NK-92 (cell line): Measurements from ENCODE around the gene MOV10.
"Not testable (repeated sequence)": the region's sequence is repeated elsewhere in the genome, so short reads cannot be mapped to it uniquely, and the experiment has no call there.

ENCODE experiments used
- DNase-seq: peaks from one replicate; lab custom pipeline; 2025; ENCODE audit not compliant: unreplicated experiment; lab: John Stamatoyannopoulos, UW

MOV10 gene

DNA sequence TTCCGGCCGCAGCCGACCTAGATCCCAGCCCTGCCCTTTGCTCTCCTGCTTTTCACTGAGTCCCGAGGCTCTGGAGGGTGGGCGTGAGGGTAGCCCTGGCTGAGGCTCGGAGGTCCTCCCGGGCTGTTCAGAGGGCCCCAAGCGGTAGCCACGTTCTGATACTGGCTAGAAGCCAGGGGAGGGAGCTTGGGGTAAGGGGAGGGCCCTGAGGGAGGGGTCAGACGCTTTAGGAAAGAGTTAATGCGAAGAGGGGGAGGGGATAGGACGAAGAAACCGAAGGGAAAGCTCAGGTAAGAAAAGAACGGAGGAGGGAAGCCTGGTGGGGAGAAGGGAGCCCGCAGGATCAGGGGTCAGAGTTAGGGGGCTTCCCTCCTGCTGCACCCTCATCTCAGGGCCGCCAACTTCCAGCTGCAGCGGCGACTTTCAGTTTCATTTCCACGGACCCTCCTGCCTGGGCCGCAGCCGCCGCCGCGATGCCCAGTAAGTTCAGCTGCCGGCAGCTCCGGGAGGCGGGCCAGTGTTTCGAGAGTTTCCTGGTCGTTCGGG, at the start of gene MOV10:
TSS of gene MOV10 (plus strand) at position 220 of the 546 bp plus-strand sequence. CDS start at position 474, 254 bp downstream.
- no peak for DNase-seq

GRCh38 chr1:112625696-112626095, 48.8 kb upstream of the MOV10 start:
- no peak for DNase-seq

GRCh38 chr1:112626193-112626592, 48.3 kb upstream of the MOV10 start:
- no peak for DNase-seq

GRCh38 chr1:112626887-112627286, 47.6 kb upstream of the MOV10 start:
- DNase-seq = no peak

DNA sequence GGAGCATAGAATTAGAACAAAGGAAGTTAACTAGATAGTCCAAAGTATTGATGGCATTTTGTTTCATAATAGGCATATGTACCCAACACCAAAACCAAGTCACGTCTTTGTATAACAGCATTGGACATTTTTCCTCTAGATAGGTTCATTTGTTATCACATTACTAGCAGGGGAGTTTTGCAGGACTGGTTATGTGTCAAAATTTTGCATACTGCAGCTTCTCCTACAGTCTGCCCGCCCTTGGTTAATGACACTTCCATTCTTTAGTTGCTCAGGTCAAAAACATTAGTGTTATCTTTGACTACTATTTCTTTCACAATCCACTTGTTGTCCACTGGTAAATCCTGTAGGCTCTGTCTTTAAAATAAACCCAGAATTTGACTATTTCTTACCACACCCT, 45.9 kb upstream of the MOV10 start:
- DNase-seq = no peak

GRCh38 chr1:112629256-112629655, 45.2 kb upstream of the MOV10 start:
- DNase-seq = no peak

GRCh38 chr1:112633628-112634027, 40.8 kb upstream of the MOV10 start:
- DNase-seq = no peak

GRCh38 chr1:112634367-112634766, 40.1 kb upstream of the MOV10 start:
- no peak for DNase-seq

DNA sequence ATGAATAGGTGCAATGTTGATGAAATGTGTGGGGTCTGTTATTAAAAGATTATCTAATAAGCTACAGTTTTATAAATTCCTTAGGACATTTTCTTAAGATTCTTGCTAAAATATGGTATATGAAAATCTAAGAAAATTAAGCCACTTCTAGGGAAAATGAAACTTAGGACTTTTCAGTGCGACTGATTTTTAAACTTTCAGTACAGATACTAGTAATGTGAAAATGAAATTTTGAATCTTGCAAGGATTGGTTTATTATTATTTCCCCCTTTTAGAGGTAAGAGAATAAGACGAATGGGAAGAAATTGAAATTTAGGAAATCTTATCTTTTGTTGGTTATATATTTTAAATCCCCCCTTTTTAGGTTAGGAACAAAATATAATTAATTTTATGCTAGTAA, 38.4 kb upstream of the MOV10 start:
- DNase-seq = no peak

GRCh38 chr1:112636597-112637253, 37.7 kb upstream of the MOV10 start:
- no peak for DNase-seq

GRCh38 chr1:112637254-112638109, 37.0 kb upstream of the MOV10 start:
- DNase-seq = no peak

- DNase-seq = no peak
Observed at GRCh38 chr1:112638110-112638428, 36.4 kb upstream of the MOV10 start.

- DNase-seq = not testable (repeated sequence)
Observed at GRCh38 chr1:112640437-112640836, 34.0 kb upstream of the MOV10 start.

- DNase-seq = no peak
Observed at GRCh38 chr1:112643080-112643479, 31.4 kb upstream of the MOV10 start.

- DNase-seq = no peak
Observed at GRCh38 chr1:112646225-112646624, 28.2 kb upstream of the MOV10 start.

DNA sequence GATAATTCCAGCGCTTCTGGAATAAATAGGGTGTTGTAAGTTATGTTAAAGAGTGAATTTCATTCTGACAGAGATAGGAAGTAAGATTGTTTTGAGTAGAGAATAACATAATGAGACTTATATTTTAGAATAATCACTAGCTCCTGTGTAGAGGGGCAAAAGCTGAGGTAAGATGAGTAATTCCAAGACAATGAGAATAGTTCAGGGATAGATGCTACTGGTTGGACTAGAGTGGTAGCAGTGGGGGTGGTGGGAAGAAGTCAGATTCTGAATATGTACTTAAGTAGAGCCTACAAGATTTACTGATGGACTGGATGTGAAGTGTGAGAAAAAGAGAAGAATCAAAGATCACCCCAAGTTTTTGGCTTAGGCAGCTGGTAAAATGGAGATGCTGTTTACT, 23.3 kb upstream of the MOV10 start:
- no peak for DNase-seq

- DNase-seq = no peak
Observed at GRCh38 chr1:112665857-112666256, 8.6 kb upstream of the MOV10 start.

DNA sequence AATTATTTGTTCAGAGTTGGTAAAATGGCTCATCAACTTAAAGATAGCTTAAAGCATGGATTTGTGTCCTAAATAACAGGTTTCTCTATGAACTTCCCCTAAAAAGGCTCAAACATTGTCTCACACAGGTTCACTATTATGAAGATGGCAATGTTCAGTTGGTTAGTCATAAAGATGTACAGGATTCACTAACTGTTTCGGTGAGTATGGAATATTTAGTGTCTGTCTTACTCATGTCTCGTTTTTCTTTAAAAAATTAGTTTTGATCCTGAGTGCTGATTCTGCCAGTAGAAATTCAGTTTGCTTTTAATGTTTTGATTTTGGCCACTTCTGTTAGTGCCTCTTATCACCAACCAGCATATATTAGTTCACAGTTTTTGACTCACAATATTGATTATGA, 7.5 kb upstream of the MOV10 start:
- DNase-seq = no peak

- no peak for DNase-seq
Observed at GRCh38 chr1:112672009-112672408, 2.5 kb upstream of the MOV10 start.

GRCh38 chr1:112672842-112673241, 1.6 kb upstream of the MOV10 start:
- no peak for DNase-seq

GRCh38 chr1:112673592-112674439, 643 bp upstream of the MOV10 start:
- DNase-seq = no peak
